HFF-Myc (cell line): Measurements from ENCODE around the gene SIRT5.

ENCODE experiments used
- DNase-seq: peaks from one replicate; pipeline ENCODE4 v3.0.0-alpha.2; 2011; ENCODE audit warnings: low read depth; ENCODE audit errors: extremely low read depth
- H3K4me3 ChIP-seq: replicated peaks from 2 replicates; pipeline ENCODE4 v1.5.1; 2011; ENCODE audit warnings: low read depth, mild to moderate bottlenecking, control low read depth, low read length
- TF ChIP-seq, protein P1 (sequence below): IDR thresholded peaks from 2 replicates; pipeline ENCODE4 v1.5.1; 2012; ENCODE audit warnings: mild to moderate bottlenecking, low read depth, low read length, control low read depth; ENCODE audit errors: missing control alignments

Gene SIRT5

DNA sequence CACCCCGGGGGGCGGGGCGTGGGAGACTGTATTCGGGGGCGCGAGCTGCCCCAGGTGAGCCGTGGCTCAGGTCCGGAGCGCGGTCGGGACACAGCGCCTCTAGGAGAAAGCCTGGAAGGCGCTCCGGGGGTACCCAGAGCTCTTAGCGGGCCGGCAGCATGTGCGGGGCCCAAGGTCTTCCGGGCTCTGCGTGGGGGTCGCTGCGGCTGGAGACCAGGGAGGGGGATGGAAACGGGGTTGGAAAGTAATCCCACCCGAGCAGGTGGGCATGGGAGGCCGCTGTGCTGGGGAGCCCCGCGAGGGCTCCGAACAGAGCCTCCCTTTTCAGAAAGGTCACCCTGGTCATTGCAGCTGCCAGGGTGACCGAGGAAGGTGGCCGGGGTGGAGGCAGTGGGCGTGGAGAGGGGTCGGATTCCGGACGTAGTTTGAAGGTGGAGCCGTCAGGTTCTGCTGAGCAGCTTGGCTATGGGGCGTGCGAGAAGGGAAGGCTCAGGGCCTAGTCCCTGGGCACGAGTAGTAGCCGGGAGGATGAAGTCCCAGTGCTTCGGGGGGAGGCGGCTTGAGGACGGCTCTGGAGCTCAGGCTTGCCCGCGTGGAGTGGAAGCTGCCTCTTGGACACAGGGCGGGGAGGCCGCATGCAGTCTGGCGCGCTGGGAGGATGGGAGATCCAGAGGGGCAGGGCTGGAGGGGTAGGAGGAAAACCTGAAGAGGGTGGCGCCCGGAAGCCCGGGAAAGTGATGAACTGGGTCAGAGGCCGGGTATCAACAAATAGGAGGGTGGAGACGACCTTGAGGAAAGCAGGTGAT is at the start of gene SIRT5:
Gene SIRT5 (plus strand): TSS at position 31 of the 806 bp plus-strand sequence. CDS start 9,510 bp downstream, outside the sequence.
- DNase-seq, result peak; percentile 52
- TF ChIP-seq, protein P1, sequence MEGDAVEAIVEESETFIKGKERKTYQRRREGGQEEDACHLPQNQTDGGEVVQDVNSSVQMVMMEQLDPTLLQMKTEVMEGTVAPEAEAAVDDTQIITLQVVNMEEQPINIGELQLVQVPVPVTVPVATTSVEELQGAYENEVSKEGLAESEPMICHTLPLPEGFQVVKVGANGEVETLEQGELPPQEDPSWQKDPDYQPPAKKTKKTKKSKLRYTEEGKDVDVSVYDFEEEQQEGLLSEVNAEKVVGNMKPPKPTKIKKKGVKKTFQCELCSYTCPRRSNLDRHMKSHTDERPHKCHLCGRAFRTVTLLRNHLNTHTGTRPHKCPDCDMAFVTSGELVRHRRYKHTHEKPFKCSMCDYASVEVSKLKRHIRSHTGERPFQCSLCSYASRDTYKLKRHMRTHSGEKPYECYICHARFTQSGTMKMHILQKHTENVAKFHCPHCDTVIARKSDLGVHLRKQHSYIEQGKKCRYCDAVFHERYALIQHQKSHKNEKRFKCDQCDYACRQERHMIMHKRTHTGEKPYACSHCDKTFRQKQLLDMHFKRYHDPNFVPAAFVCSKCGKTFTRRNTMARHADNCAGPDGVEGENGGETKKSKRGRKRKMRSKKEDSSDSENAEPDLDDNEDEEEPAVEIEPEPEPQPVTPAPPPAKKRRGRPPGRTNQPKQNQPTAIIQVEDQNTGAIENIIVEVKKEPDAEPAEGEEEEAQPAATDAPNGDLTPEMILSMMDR, result no peak
- peak within 1 kb of the TSS; percentile 78 for H3K4me3 ChIP-seq

DNA sequence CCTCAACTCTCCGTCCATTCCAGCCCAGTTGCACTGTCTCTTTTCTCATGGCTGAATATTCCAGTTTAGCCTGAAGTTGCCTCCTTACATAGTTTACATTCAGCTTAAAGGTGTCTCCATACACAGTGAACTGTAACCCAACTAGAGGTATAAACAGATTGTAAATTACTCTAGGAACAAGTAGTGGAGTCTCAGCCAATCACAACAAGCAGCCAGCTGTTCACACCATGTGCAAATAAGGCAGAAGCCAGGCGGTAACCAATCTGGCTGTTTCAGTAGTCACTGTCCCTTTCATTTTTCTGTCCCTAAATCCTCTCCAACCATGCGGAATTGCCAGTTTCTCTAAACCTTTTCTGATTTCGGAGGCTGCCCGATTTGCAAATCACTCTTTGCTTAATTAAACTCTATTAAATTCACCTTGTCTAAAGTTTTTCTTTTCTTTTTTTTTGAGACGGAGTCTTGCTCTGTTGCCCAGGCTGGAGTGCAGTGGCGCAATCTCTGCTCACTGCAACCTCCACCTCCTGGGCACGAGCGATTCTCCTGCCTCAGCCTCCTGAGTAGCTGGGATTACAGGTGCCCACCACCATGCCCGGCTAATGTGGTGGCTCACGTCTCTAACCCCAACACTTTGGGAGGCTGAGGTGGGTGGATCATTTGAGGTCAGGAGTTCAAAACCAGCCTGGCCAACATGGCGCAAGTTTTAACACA is 49.4 kb upstream of the SIRT5 start:
- no peak for DNase-seq

DNA sequence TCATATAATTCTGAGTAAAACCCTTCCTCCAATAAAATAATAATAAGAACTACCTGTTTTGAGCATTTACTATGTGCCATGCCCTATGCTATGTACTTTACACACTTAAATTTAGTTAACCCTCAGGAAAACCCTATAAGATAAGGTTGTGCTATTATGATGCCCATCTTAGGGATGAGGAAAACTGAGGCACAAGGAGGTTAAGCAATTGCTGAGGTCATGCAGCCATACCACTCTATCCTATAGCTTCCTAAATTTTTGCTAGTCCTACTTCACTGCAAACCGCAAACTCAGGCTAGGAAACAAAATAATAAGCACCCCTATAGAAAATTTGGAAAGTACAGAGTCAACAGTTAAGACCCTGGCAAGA is 48.1 kb upstream of the SIRT5 start:
- TF ChIP-seq, protein P1, result no peak
- DNase-seq, result no peak
- H3K4me3 ChIP-seq, result no peak overlapping the region

More for the DNA sequence above, 49.4 kb upstream of the SIRT5 start:
- H3K4me3 ChIP-seq, result no peak overlapping the region
- TF ChIP-seq, protein P1, result no peak

DNA sequence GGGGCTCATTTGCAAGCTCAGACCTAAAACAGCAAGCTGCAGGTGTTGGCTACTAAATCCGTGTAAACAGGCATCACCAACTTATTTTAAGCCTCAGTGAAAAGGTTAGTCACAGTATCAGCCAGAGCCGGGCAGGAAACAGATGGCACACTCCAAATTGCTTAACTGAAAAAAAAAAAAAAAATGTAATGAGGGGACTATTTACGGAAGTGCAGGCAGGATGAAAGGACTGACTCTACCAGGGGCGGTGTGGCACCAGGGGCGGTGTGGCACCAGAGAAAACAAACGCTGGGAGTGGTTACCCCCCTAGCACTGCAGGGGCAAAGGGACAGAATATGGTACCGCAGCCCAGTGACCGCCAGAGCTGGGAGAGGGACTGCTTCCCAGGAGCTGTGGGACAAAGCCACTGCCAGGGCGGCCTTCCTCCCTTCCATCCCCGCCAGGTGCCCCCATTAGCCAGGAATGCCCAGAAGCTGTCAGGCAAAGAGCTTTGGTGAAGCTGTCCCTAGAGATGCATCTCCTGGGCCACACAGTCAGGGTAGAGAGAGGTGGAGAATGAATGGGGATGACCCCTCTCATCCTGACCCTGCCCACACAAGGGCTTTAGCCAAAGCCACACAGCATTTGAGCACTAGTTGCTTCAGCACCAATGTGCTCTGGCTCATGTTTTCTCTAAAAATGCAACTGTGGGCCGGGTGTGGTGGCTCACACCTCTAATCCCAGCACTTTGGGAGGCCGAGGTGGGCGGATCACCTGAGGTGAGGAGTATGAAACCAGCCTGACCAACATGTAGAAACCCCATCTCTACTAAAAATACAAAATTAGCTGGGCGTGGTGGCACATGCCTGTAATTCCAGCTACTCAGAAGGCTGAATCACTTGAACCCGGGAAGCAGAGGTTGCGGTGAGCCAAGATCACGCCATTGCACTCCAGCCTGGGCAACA is 47.4 kb upstream of the SIRT5 start:
- DNase-seq, result no peak
- no peak overlapping the region for H3K4me3 ChIP-seq
- TF ChIP-seq, protein P1, result no peak

DNA sequence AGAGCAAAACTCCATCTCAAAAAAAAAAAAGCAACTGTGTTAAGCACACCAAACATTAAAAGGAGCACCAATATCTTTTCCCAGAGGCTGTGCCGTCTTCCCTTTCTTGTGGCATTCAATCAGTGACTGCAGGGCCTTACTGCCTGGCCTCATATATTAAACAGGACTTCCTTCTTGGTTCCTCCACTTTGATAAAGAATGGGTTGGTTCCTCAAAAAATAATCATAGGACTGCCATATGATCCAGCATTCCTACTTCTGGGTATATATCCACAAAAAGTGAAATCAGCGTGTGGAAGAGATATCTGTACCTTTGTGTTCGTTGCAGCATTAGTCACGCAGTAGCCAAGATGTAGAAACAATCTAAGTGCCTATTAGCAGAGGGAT is 46.7 kb upstream of the SIRT5 start:
- no peak for DNase-seq
- TF ChIP-seq, protein P1, result no peak
- no peak overlapping the region for H3K4me3 ChIP-seq

DNA sequence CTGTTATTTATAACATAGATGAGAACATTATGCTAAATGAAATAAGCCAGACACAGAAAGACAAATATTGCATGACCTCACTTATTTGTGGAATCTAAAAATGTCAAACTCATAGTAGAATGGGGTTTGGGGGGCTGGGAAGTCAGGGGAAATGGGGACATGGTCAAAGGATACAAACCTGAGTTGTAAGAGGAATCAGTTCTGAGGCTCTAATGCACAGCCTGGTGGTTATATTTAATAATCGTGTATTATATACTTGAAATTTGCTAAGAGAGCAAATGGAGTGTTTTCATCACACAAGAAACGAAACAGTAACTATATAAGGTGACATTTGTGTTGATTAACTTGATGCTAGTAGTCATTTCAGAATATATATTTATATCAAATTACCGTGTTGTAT is 46.2 kb upstream of the SIRT5 start:
- DNase-seq, result no peak

More for the DNA sequence above, 46.2 kb upstream of the SIRT5 start:
- H3K4me3 ChIP-seq, result no peak overlapping the region
- TF ChIP-seq, protein P1, result no peak
